GM10266 (cell line): ENCODE results near the gene POMGNT2.

ENCODE experiments used
- DNase-seq: peaks from one replicate; pipeline ENCODE4 v3.0.0; 2012; ENCODE audit errors: extremely low spot score
- CTCF ChIP-seq: IDR thresholded peaks from 2 replicates; pipeline ENCODE4 v1.5.1; 2012; ENCODE audit warnings: mild to moderate bottlenecking, low read depth; ENCODE audit not compliant: control insufficient read depth, insufficient read depth; ENCODE audit errors: missing control alignments

Gene POMGNT2

GRCh38 chr3:43102773-43103480 is 3.0 kb downstream of the POMGNT2 start:
- no peak for DNase-seq
- TF ChIP-seq CTCF, result no peak

GRCh38 chr3:43098761-43099160 is 7.1 kb downstream of the POMGNT2 start:
- no peak for DNase-seq
- TF ChIP-seq CTCF, result no peak

GRCh38 chr3:43097400-43098080 is 8.3 kb downstream of the POMGNT2 start:
- no peak for DNase-seq
- no peak for TF ChIP-seq CTCF

GRCh38 chr3:43096761-43097160 is 9.1 kb downstream of the POMGNT2 start:
- DNase-seq, result no peak
- no peak for TF ChIP-seq CTCF

GRCh38 chr3:43095370-43095769 is 10.5 kb downstream of the POMGNT2 start:
- DNase-seq, result no peak

GRCh38 chr3:43094851-43095250 is 11.0 kb downstream of the POMGNT2 start:
- no peak for DNase-seq
- TF ChIP-seq CTCF, result no peak

More at GRCh38 chr3:43095370-43095769, 10.5 kb downstream of the POMGNT2 start:
- TF ChIP-seq CTCF, result no peak

GRCh38 chr3:43094381-43094780 is 11.5 kb downstream of the POMGNT2 start:
- TF ChIP-seq CTCF, result no peak
- no peak for DNase-seq
